ENCODE measurements around the gene OR51F2. TPM values are rescaled to one million over a fixed set of nuclear protein-coding genes. Genes with fewer than 3 reads are reported as not detected.
"Not testable (repeated sequence)": the region's sequence is repeated elsewhere in the genome, so short reads cannot be mapped to it uniquely, and the experiment has no call there.

The OR51F2 gene
- not detected for total RNA-seq

DNA sequence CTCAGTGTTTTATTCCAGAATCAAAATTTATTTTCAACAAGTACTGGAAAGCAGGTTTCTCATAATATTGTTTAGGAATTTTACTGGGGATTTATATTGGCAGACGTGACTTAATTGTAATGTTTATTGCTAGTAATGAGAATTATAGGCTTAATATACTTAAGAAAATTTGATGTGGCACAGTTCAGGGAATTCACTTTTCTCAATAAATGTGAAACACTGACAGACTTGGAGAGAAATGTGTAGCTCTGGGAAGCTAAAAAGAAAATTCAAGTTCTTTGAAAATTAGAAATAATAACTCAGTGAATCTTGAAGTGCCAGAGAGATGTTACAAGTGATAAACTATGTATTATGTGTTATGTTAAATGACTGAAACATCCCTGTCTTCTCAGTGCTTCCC lies at the start of gene OR51F2:
Gene OR51F2, plus strand, starts transcription at position 301 of the 400 bp plus-strand sequence. CDS start 101 bp downstream, outside the sequence.
- no peaks in the 10 kb centered on the region for H3K4me1 ChIP-seq
- H3K27me3 ChIP-seq = no peaks in the 10 kb centered on the region
- TF ChIP-seq, protein P1, sequence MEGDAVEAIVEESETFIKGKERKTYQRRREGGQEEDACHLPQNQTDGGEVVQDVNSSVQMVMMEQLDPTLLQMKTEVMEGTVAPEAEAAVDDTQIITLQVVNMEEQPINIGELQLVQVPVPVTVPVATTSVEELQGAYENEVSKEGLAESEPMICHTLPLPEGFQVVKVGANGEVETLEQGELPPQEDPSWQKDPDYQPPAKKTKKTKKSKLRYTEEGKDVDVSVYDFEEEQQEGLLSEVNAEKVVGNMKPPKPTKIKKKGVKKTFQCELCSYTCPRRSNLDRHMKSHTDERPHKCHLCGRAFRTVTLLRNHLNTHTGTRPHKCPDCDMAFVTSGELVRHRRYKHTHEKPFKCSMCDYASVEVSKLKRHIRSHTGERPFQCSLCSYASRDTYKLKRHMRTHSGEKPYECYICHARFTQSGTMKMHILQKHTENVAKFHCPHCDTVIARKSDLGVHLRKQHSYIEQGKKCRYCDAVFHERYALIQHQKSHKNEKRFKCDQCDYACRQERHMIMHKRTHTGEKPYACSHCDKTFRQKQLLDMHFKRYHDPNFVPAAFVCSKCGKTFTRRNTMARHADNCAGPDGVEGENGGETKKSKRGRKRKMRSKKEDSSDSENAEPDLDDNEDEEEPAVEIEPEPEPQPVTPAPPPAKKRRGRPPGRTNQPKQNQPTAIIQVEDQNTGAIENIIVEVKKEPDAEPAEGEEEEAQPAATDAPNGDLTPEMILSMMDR (IDR thresholded peaks at IDR 0.05) = no peak
- TF ChIP-seq POLR2A (IDR thresholded peaks at IDR 0.05) = no peak
- H3K27ac ChIP-seq = no peak within 1 kb of the TSS
- no peaks in the 10 kb centered on the region for H3K9me3 ChIP-seq
- H3K36me3 ChIP-seq = no peaks in the 10 kb centered on the region
- DNase-seq (ENCODE audit: low spot score in 2 of 2) = no peak
- WGBS, 2 donors = 85 to 89% methylated on average over 1 of the region's 1 CpG
- H3K4me3 ChIP-seq = no peak within 1 kb of the TSS

DNA sequence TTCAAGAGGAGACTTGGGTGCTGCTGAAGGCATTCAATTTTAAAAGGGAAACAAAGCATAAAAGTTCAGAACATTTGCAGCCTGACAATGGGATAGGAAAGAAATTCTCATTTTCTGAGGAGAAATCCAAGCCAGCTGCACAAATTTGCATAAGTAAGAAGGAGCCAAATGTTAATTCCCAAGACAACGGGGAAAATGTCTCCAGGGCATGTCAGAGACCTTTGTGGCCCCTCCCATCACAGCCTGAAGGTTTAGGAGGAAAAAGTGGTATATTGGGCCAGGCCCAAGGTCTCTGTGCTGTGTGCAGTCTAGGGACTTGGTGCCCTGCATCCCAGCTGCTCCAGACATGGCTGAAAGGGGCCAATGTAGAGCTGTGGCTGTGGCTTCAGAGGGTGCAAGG lies 38.7 kb upstream of the OR51F2 start:
- Histone ChIP-seq H3K4me1 (no peaks in the 10 kb centered on the region), H3K27ac (no peak overlapping the region), H3K9me3 (no peaks in the 10 kb centered on the region), H3K4me3 (no peak overlapping the region), H3K27me3 (no peaks in the 10 kb centered on the region), H3K36me3 (no peaks in the 10 kb centered on the region)
- WGBS, 2 donors = 53 to 60% methylated on average over 1 of the region's 1 CpG
- TF ChIP-seq, protein P1 (IDR thresholded peaks at IDR 0.05) = no peak
- TF ChIP-seq POLR2A (IDR thresholded peaks at IDR 0.05) (no peak), EP300 (IDR thresholded peaks at IDR 0.05) (no peak)
- DNase-seq (ENCODE audit: low spot score in 2 of 2) = no peak

- Histone ChIP-seq H3K36me3 (no peaks in the 10 kb centered on the region), H3K4me3 (no peak overlapping the region), H3K9me3 (no peaks in the 10 kb centered on the region), H3K4me1 (no peaks in the 10 kb centered on the region), H3K27ac (no peak overlapping the region), H3K27me3 (no peaks in the 10 kb centered on the region)
- no peak for DNase-seq (ENCODE audit: low spot score in 2 of 2)
- TF ChIP-seq, protein P1 (IDR thresholded peaks at IDR 0.05) = no peak
- no peak for TF ChIP-seq EP300 (IDR thresholded peaks at IDR 0.05)
- no peak for TF ChIP-seq POLR2A (IDR thresholded peaks at IDR 0.05)
- WGBS, 2 donors = 22 to 38% methylated on average over 2 of the region's 2 CpGs
Measured at GRCh38 chr11:4797206-4797605, 23.9 kb upstream of the OR51F2 start.

GRCh38 chr11:4798427-4799183 lies 22.5 kb upstream of the OR51F2 start:
- WGBS, 2 donors = 74 to 75% methylated on average over 6 of the region's 6 CpGs
- H3K9me3 ChIP-seq = no peaks in the 10 kb centered on the region

DNA sequence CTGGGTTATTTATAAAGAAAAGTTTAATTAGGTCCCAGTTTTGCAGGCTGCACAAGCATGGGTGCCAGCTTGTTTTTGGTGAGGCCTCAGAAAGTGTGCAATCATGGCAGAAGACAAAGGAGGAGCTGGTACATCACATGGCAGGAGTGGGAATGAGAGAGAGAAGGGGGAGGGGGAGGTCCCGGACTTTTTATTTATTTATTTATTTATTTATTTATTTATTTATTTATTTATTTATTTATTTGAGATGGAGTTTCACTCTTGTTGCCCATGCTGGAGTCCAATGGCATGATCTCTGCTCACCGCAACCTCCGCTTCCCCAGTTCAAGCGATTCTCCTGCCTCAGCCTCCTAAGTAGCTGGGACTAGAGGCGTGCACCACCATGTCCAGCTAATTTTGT lies 19.8 kb upstream of the OR51F2 start:
- H3K4me3 ChIP-seq; DNase-seq (ENCODE audit: low spot score in 2 of 2); H3K27me3 ChIP-seq; H3K4me1 ChIP-seq; H3K36me3 ChIP-seq; H3K27ac ChIP-seq; H3K9me3 ChIP-seq: not testable (repeated sequence)
- WGBS, 2 donors = 83 to 89% methylated on average over 5 of the region's 5 CpGs

More at GRCh38 chr11:4798427-4799183, 22.5 kb upstream of the OR51F2 start:
- no peak for DNase-seq (ENCODE audit: low spot score in 2 of 2)
- H3K36me3 ChIP-seq = no peaks in the 10 kb centered on the region
- no peaks in the 10 kb centered on the region for H3K4me1 ChIP-seq
- H3K27me3 ChIP-seq = no peaks in the 10 kb centered on the region
- TF ChIP-seq POLR2A (IDR thresholded peaks at IDR 0.05) (no peak), EP300 (IDR thresholded peaks at IDR 0.05) (no peak)
- TF ChIP-seq, protein P1 (IDR thresholded peaks at IDR 0.05) = no peak
- no peak overlapping the region for H3K27ac ChIP-seq
- H3K4me3 ChIP-seq = no peak overlapping the region
